Activated CD8-positive, alpha-beta memory T cell treated with anti-CD3 and anti-CD28 coated beads, Interleukin-2, amount 50 U/mL, for 24 hours (primary cell): ENCODE data around the gene DAPK1.

Experiments used
- DNase-seq: peaks from one replicate; pipeline ENCODE4 v3.0.0-alpha.2; 2020; ENCODE audit errors: extremely low read depth

The DAPK1 gene

GRCh38 chr9:87594194-87594593 lies 96.5 kb downstream of the DAPK1 start:
- no peak for DNase-seq

DNA sequence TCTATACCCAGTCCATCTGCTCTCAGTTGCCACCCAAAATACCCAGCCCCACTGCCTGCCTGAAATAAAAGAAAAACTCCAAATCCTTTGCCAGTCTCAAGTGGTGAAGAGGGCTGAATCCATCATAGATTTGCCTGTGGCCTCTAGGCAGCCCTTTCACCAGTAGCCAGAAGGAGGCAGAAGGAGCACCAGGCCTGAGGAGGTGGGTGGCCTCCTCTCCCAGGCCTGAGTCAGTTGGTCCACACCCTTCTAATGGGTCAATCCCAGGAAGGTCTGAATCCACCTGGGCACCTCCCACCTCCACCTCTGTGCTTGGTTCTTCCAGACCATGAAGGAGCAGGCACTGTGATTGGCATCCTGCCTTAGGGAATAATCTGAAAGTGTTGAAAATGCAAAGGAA lies 97.0 kb downstream of the DAPK1 start:
- no peak for DNase-seq

- no peak for DNase-seq
Measured at GRCh38 chr9:87595610-87596009, 97.9 kb downstream of the DAPK1 start.

DNA sequence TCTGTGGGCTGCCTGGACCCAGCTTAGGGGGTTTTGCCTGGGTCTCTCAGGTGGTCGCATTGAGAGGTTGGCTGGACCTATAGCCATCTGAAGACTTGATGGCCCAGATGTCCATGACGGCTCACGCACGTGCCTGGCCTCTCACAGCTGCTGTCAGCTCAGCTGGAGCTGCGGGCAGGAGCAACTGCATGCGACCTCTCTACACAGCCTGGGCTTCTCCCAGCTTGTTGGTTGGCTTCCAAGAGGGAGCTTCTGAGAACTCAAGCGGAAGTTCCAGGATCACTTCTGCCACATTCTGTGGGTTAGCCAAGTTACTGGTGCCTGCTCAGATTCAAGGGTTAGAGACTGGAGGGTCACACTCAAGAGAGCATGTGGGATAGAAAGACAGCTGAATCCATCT lies 99.2 kb downstream of the DAPK1 start:
- DNase-seq, result no peak

- no peak for DNase-seq
Measured at GRCh38 chr9:87597710-87598443, 100.2 kb downstream of the DAPK1 start.

DNA sequence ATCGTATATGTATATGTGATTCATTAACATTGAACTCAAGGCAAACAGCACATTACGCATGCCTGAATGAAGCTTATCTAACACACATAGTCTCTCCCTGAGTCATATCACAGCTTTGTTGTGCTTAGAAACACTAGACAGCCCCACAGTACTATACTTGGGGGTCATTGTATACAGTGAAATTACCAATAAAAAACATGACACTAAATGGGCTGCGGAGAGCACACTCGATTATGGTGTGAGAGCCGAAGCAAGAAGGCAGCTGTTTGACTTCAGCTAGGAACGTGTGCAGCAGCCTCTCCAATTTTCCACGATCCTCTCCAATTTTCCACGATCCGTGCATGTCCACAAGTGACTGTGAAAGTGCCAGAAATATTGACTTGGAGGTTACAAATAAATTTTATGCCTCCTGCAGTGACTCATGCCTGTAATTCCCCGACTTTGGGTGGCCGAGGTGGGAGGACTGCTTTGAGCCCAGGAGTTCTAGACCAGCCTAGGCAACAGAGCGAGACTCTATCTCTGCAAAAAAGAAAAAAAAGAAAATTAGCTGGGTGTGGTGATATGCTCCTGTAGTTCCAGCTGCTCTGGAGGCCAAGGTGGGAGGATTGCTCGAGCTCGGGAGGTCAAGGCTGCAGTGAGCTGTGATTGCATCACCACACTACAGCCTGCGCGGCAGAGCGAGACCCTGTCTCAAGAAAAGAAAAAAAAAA lies 102.4 kb downstream of the DAPK1 start:
- DNase-seq, result no peak

- DNase-seq, result no peak
Measured at GRCh38 chr9:87601176-87601575, 103.5 kb downstream of the DAPK1 start.

- DNase-seq, result no peak
Measured at GRCh38 chr9:87601595-87601994, 103.9 kb downstream of the DAPK1 start.

DNA sequence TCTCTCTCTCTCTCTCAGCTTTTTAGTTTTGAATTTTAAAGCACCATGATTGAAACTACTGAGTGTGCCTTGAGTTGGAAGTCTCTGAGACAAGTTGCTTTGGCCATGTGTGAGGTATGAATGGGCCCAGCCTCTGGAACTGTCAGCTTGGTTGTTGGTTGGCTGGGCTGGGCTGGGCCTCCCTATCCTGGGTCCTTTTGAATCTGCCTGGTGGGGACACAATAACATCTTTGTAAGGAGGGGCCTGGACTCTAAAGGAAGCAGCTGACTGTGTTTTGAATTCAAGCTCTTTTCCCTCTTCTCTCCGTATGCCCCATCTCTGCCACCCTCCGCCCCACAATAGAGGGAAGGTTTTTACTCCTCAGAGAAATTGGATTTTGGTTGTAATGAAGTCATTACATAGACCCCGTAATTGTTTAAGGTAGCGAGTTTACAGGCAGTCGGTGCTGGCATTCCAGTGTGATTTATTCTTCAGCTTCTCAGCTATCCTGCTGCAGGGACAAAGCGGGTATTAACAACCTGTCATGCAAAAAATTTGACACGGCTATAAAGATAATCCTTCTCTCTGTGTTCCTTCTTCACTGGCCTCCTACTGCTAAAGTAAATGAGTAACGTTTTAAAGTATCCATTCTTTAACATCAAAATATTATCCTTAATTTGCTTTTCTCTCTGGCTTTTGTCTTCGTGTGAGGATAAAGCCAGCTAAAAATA lies 105.4 kb downstream of the DAPK1 start:
- DNase-seq, result no peak

GRCh38 chr9:87603854-87604490 lies 106.3 kb downstream of the DAPK1 start:
- DNase-seq, result no peak

DNA sequence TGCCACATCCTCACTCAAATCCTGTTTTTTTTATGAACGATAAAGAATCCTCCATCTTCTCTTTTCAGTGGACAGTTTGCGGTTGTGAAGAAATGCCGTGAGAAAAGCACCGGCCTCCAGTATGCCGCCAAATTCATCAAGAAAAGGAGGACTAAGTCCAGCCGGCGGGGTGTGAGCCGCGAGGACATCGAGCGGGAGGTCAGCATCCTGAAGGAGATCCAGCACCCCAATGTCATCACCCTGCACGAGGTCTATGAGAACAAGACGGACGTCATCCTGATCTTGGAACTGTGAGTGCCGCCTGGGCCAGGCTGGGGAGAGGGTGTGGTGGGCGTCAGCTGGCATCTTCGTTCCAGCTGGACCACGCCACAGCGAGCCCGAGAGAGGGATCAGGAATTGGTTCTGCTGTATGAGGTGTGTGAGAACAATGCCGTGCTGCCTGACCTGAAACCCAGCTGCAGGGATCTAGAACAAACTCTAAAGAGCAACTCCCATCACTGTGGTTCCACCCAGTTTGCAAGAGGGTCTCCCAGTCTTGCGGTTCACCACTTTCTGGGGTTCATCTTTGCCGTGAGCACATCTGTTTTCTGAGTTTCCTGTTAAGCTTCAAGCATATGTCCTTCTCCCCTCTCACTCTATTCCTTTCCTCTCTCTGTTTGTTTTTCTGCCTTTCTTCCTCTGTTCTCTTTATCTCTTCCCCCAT lies 107.4 kb downstream of the DAPK1 start:
- no peak for DNase-seq

DNA sequence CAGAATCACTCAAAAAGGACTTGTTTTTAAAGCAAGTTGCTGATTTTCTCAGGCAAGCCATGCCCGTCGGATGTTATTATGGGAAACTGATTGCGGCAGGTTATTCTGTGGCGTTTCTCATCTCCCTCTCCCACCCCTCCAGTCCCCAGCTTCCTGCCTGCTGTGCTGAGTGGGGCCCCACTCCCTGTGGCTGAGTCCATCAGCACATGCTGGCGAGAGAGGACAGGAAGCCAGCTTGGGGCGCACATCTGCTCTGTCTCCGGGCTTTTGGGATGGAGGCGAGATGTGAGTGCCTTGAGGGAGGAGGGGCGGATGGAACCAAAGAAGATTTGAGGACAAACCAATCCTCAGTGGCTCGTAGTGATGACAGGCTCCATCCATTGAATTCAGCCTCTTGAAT lies 108.0 kb downstream of the DAPK1 start:
- no peak for DNase-seq

GRCh38 chr9:87606841-87607521 lies 109.3 kb downstream of the DAPK1 start:
- DNase-seq, result no peak

GRCh38 chr9:87607859-87608258 lies 110.2 kb downstream of the DAPK1 start:
- no peak for DNase-seq

- no peak for DNase-seq
Measured at GRCh38 chr9:87609002-87609401, 111.3 kb downstream of the DAPK1 start.

DNA sequence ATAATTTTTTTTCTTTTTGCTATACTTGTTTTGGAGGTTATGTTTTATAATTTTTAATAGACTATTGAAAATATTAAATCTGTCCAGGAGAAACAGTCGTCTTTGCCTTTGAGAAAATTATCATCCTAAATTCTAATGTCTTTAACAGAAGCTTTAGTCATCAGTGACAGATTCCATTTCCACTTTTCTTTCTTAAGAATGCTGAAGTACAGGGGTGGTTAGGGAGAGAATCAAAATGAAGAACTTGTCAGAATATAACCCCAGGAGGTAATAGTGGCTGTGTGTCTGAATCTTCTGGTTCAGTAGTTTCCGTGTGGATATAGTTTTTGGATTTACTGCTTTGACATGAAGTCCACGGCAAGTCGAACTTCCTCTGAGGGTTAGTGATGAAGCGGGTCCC lies 111.8 kb downstream of the DAPK1 start:
- no peak for DNase-seq

DNA sequence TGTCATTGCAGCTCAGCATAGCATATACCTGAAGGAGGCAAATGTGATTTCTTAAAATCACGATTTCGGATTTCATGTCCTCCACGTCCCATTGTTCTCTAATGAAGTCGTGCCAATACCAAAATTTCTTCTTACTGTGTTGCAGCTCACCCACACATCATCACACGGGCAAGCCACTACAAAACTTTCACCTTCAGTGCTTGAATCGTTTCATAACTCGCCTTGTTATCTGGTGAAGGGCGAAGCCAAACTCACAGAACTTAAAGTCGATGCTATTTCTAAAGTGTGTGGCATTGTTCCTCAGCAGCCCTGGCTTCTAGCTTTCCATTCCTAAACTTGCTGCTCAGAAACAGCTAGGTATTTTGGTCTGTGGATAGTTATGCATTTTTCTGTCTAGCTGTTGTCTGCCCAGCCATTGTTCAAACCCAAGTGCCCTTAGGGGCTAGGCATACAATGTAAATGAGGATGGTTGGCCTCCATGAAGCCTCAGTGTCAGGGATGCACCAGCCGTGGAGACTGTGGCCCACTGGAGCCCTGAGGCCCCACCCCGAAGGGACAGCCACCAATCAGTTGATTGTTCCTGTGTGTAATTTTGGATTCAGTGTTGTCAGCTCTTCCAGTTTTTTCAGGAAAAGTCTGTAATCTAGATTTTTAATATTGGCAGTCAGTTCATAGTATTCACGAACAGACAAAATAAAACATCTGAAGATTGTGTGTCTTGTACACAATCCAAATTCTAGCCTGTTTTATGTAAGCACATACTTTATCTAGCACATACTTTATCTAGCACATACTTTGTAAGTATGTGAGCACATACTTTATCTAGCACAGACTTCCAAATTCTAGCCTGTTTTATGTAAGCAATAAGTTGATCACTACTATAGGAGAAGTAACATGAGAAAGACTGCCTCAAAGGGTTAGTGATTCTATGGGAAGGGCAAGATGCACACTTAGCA lies 112.8 kb downstream of the DAPK1 start:
- no peak for DNase-seq

- DNase-seq, result no peak
Measured at GRCh38 chr9:87611776-87612175, 114.1 kb downstream of the DAPK1 start.

GRCh38 chr9:87612536-87612935 lies 114.9 kb downstream of the DAPK1 start:
- DNase-seq, result no peak
